Measurements from ENCODE around the gene RBMS3. TPM values are rescaled to one million over a fixed set of nuclear protein-coding genes. Genes with fewer than 3 reads are reported as not detected.

RBMS3 gene
- total and polyA plus RNA-seq, 2 experiments from 2014 or later: 3.2 to 7.4 TPM

- DNase-seq (ENCODE audit: low spot score) (no peak), ATAC-seq (no peak)
- Mint-ChIP-seq H3K4me3 (no peak overlapping the region), H3K27ac (no peak overlapping the region), H3K36me3 (ENCODE audit: low read depth) (no peaks in the 10 kb centered on the region), H3K27me3 (ENCODE audit: insufficient read depth, low read depth, poor library complexity) (no peaks in the 10 kb centered on the region), H3K4me1 (peaks cover 43% of the 10 kb centered on the region), H3K9me3 (no peaks in the 10 kb centered on the region)
- no peaks in the 10 kb centered on the region for H4K20me1 ChIP-seq (replicated peaks; ENCODE audit: insufficient read depth)
- H3K27me3 ChIP-seq (ENCODE audit: insufficient read depth): no peaks in the 10 kb centered on the region
- no peak overlapping the region for H3K27ac ChIP-seq (ENCODE audit: low read depth)
- H2AFZ ChIP-seq: no peak overlapping the region
- H3K36me3 ChIP-seq (ENCODE audit: insufficient read depth): no peaks in the 10 kb centered on the region
- no peaks in the 10 kb centered on the region for H3K79me2 ChIP-seq (replicated peaks; ENCODE audit: insufficient read depth)
- no peaks in the 10 kb centered on the region for H3K9me2 ChIP-seq (ENCODE audit: insufficient read depth)
- no peak overlapping the region for H3K4me3 ChIP-seq
- H3K4me1 ChIP-seq (ENCODE audit: insufficient read depth): peaks cover 33% of the 10 kb centered on the region
- TF ChIP-seq ZNF331 (CRISPR knock-in tag; IDR thresholded peaks at IDR 0.05; ENCODE audit: low read depth) (no peak), CREB1 (CRISPR knock-in tag; IDR thresholded peaks at IDR 0.05; ENCODE audit: low read depth) (no peak), EZH2 (IDR thresholded peaks at IDR 0.05; ENCODE audit: low read depth, unreplicated experiment) (no peak), NANOG (IDR thresholded peaks at IDR 0.05; ENCODE audit: borderline replicate concordance) (no peak), ETS1 (IDR thresholded peaks at IDR 0.05) (no peak), STAT1 (IDR thresholded peaks at IDR 0.05; ENCODE audit: unreplicated experiment) (no peak), JUNB (IDR thresholded peaks at IDR 0.05; ENCODE audit: unreplicated experiment) (no peak), EZH2phosphoT487 (IDR thresholded peaks at IDR 0.05; ENCODE audit: unreplicated experiment) (no peak), CTCF (conservative IDR thresholded peaks at IDR 0.05; ENCODE audit: low read depth in 2 of 2) (no peak), ZNF462 (CRISPR knock-in tag; IDR thresholded peaks at IDR 0.05) (no peak), ZNF114 (CRISPR knock-in tag; IDR thresholded peaks at IDR 0.05) (no peak), POLR2AphosphoS5 (IDR thresholded peaks at IDR 0.05; ENCODE audit: low read depth) (no peak)
- H3K4me2 ChIP-seq: no peak overlapping the region
- H3F3A ChIP-seq (replicated peaks; ENCODE audit: low read depth): no peaks in the 10 kb centered on the region
Measured at GRCh38 chr3:29277249-29277648, 3.6 kb upstream of the RBMS3 start.
